Transverse colon (tissue), 3 donors: ENCODE results near the gene RAN.

ENCODE experiments used
- EP300 ChIP-seq: sonication (generic); formaldehyde crosslinking; IDR thresholded peaks from one replicate; pipeline ENCODE4 v1.6.1; 2017; ENCODE audit warnings: antibody characterized with exemption, low read depth
- POLR2AphosphoS5 ChIP-seq, 3 donors: sonication (generic); formaldehyde crosslinking; IDR thresholded peaks; one replicate each; pipeline ENCODE4 v1.6.1; 2016; ENCODE audit warnings: antibody characterized with exemption in 3 of 3

DNA sequence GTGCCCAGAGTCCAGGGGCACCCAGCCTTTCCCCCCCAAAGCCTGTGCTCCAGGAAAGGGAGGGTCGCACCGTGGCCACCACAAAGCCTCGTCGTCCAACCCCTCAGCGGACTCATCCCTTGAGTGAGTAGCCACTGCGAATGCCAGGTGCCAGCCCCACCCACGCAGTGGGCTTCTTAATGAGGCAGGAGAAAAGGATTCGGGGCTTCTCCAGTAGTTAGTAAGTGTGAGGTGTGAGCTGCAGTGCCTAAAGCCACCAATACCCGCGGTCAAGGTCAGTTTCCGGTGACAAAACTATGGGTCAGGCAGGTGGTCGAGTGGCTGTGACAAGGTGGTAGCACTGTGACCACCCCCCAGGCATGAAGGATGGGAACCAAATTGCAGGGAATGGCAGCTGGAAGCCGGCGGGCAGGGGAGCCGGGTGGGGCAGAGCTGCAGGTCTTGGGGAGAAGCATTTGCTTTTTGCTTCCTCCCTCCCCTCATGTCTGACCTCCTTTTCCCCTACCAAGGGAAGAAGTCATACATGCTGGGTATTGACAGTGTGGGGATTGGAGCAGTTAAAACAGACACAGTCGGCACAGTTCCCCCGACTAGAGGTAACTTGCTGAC, 8.0 kb downstream of the RAN start:
- TF ChIP-seq EP300: no peak
- TF ChIP-seq POLR2AphosphoS5 (IDR thresholded peaks at IDR 0.05): no peak
